GM19468 (cell line): ENCODE measurements around the gene TMEM213.

Experiments
- ATAC-seq: cut with Tn5 transposase; IDR thresholded peaks from one replicate; pipeline ENCODE4 v1.9.1; 2021; ENCODE audit warnings: mild to moderate bottlenecking, moderate library complexity, moderate number of reproducible peaks; ENCODE audit not compliant: unreplicated experiment; ENCODE audit errors: extremely low read depth

Gene TMEM213

DNA sequence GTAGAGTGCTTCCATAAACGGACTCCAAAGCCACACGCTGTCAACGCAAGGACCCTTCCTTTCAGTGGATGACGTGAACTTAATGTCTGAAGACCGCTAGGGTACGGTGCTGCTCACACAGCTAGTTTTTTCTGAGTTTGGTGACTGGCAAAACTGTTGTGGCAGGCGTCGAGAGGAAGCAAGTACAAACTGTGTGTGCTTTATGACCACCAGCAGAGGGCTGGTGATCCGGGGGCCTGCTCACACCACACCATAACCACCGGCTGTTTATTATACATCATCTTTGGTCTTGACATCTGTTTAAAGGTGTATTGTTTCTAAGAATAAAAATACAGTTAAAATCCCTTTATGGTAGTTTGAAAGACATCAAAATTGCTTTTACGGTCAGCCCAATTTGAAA, 37.3 kb downstream of the TMEM213 start:
- no peak for ATAC-seq

DNA sequence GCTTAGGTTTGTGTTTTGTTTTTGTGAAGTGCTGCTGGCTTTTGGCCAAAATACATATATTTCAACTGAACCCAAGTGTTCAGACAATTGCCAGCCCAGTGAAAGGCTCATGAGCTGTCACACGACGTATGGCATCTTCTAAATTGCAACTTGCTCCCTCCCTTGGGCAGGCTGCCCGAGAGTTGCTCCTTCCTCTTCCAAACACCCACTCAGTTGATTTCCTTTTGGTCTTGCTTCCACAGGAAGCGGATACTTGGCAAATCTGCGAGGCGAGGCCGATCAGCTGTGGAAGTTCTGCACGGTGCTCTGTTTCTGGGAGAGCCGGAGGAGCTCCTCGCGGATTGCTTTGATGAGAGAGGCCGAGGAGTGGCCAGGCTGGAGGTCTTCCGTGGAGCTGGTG, 39.8 kb downstream of the TMEM213 start:
- no peak for ATAC-seq

DNA sequence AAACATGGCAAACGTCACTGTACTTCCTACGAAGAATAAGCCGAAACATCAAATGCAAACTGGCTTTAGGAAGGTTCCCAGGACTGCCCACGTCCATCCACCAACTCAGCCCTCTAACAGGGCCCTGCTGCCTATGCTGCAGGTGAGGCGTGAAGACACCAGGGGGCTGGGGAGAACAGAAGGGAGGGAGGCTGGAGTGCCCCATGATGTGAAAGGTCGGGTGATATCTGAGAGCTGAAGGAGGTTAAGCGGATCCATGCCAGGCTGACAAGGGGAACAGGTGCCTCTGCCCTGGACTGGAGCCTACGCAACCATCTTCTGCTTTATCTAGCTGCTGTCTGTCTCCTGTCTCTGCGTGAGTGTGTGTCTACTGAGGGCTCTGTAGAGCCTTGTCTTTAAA, 40.4 kb downstream of the TMEM213 start:
- no peak for ATAC-seq

DNA sequence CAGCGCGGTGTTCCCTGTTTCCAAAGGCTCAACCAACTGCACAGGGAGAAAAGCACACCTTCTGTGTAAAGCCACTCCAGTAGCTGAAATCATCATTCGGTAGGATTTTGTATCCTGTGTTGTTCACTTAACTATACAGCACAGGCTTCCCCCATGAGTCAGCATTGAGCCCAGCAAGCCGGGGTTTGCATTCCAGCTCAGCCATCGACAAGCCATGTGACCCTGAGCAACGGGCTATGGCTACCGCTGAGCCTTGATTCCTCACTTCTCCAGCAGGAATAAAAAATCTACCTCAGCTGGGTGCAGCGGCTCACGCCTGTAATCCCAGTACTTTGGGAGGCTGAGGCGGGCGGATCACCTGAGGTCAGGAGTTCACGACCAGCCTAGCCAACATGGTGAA, 44.3 kb downstream of the TMEM213 start:
- ATAC-seq: no peak

DNA sequence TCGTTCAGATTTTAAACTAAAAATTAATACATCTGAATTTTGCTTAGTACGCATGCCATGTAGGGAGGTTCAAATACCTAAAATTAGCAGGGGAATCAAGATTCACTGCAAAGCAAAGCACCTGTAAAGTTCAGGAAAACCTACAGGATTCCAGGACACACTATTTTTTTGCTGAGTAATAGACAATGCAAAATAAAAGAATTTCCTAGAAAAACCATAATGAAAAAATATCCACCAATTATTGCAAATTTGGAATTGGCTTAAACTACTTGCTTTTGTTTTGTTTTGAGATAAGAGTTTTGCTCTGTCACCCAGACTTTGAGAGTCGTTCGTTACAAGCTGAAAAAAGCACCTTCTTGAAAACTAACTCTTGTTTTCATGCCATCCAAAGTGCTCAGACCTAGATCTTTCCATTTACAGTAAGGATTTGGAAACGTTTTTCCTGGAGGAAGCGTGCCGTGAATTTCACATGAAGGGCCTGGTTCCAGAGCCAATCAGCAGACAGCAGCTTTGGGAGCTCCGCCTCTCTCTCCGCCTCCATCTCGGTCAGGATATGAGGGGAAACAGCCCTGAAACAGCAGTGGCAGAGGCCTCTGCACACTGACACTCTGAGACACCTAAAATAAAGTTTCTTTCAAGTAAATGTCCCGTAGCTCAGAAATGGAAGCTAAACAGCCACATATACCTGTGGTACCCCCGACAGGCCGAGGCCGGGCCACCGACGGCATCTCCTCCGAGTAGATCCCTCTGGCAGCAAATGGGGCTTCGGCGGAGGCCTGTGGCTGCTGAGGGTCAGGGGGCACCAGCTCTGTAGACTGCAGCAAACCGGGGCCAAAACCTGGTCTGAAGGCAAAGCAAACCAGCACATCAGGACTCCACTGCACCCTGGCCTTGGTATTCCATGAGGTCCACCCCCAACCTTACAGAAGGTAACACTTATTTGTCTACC, 46.1 kb downstream of the TMEM213 start:
- no peak for ATAC-seq

DNA sequence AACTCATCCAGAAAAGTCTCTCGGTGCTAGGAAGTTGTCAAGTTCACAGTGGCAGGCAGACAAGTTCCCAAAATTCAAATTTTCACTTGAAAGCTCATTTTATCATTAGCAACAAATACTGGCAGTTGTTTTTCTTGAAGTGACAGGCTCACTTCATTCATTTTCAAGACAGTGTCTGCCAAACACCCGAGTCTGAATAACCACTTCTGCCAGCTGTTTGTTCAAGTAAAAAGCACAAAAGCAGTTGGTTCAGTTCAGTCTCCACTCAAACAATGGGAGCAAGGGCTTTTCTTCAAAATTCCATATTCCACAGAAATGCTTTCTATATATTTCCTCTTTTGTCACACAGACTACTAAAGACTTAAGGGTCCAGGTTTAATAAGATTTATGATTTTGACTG, 47.9 kb downstream of the TMEM213 start:
- ATAC-seq: no peak

DNA sequence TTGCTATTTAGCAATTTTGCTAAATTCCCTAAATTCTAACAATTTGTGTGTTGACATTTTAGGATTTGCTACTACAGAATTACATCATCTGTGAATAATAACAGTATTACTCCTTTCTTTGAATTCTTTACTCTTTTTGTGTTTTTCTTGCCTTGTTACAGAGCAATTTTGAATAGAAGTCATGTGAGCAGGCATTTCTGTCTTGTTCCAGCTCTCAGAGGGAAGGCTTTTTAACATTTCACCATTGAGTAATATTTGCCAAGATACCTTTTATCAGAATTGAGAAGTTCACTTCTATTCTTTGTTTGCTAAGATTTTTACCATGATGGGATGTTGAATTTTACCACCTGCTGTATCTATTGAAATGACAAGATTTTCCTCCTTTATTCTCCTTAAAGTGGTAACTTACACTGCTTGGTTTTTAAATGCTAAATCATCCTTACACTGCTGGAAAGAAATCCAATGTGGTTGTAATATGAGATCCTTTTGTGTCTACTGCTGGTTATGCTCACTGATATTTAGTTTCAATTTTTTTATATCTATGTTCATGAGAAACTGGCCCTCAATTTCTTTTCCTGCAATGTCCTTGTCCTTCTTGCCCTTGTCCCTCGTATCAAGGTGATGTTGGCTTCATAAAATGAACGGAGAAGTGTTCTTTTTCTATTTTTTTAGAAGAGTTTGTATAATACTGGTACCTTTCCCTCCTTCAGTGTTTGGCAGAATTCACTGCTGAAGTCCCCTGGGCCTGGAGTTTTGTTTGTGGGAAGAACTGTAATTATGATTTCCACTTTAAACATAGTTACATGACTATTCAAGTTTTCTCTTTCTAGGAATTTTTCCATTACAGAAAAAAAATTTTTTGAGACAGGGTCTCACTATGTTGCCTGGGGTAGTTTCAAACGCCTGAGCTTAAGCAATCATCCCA, 50.5 kb downstream of the TMEM213 start:
- ATAC-seq: no peak

DNA sequence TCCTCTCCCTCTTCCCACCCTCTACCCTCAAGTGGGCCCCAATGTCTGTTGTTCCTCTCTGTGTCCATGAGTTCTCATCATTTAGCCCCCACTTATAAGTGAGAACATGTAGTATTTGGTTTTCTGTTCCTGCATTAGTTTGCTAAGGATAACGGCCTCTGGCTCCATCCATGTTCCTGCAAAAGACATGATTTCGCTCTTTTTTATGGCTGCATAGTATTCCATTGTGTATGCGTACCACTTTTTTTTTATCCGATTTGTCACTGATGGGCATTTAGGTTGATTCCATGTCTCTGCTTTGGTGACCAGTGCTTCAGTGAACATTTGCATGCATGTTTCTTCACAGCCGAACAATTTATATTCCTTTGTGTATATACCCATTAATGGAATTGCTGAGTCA, 51.9 kb downstream of the TMEM213 start:
- ATAC-seq: no peak

DNA sequence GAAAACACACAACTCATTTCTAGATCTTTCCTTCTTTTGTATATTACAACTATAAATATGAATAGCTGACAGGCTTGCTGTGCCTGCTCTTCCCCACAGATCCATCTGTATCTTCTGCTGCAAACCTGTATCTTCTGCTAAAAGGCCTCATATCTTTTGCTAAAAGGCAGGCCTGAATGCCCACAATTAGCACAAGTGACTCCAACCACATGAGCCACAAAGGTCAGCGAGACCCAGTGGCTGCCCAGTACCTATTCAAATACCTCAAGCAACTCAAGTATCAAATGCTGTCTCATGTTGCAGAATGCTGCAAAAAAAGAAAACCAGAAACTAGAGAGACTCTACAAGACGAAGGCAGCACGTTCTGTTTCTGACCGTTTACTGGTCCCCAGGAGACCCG, 54.7 kb downstream of the TMEM213 start:
- no peak for ATAC-seq

DNA sequence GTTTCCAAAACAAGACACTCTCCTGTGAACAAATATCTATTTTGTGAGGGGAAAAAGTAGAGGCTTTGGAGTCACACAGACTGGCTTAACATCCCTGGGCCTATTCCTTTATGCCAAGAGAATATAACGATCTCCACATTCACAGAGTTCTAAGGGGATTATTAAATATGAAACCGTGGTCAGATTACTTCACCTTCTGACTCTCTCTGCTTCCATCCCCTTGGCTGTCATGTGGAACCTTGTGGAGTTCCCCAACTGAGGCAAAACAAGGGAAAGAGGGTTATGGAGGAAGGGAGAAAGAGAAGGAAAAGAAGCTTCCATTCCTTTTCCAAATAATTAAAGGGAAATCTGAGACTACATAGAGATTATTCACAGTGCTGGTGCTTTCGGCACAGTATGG, 55.7 kb downstream of the TMEM213 start:
- no peak for ATAC-seq

DNA sequence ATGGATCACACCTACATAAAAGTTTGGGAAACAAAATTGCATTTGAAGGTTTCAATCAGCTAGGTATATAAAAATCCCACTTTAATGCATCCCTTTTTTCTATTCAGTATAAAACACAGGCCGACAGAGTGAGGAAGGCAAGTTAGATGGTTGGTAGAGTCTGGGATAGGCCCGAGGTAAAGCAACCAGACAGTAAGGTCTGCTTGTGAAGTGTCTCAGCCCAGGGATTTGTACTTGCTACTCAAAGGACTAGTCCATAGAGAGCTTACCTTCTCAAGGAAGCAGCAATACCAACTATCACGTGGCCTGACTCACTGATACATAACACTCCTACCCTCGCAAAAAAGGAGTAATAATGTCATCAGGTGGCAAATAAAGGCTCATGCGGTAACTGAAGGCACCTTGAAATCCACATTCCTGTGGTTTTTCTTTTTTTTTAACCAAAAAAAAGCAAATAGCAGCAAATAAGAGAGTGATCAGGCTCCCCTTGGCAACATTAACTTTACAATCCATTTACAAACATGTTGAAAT, 56.4 kb downstream of the TMEM213 start:
- ATAC-seq: no peak

DNA sequence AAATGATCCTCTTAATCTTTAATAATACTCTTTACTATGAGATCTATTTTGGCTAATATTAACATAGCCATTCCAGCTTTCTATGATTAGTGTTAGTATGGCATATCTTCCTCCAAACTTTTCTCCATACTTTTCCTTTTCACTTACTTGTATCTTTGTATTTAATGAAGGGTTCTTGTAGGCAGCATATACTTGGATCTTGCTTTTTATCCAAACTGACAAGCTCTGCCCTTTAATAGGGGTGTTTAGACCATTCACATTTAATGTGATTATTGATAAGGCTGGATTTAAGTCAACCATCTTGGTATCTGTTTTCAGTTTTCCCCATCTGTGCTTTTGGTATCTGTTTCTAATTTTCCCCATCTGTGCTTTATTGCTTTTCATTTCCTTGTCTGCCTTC, 59.9 kb downstream of the TMEM213 start:
- no peak for ATAC-seq

DNA sequence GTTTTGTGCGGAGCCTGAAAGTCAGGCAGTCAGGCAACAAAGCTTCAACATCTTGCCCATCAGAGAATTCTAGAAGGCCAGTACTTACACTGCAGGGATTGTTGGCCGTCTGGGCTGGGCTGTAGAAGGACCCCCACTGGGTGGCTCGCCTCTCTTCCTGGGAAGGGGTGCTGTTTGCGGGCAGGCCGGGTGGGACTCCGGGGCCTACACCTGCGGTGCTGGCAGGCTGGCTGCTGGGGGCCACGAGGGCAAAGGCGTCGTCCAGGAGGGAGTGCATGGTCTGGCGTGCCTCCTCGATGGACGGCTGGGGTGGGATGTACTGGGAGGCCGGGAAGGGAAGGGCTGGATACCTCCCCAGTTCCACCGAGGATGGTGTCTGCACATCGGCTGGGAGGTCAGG, 63.3 kb downstream of the TMEM213 start:
- no peak for ATAC-seq

DNA sequence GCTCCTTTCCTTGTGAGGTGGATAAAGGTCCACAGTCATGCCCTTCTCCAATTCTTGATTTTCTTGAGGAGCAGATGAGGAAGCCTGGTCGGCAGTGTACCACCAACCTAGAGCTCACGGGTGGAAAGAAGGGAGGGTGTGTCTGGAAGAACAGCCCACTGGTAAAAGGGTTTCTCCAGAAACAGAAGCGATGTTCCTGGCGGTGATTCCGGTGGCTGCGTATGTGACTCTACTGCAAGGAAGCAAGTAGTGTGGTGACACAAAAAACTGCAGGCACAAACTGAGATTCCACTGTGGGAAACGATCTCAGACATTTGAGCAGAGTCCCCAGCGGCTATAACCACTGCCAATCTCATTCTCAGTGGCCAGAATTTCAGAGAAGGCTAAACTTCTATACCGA, 66.1 kb downstream of the TMEM213 start:
- no peak for ATAC-seq

DNA sequence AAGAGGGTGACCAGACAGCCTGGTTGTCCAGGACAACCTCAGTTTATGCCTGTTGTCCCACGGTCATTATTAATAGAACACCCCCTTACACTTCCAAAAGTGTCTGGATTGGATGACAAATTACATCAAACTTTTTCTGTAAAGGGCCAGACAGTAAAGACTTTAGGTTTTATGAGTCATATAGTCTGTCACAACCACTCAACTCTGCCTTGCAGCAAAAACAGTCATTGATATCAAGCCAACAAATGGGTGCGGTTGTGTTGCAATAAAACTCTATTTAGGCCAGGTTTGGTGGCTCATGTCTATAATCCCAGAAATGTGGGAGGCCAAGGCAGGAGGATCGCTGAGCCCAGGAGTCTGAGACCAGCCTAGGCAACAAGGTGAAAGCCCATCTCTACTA, 66.9 kb downstream of the TMEM213 start:
- ATAC-seq: no peak

DNA sequence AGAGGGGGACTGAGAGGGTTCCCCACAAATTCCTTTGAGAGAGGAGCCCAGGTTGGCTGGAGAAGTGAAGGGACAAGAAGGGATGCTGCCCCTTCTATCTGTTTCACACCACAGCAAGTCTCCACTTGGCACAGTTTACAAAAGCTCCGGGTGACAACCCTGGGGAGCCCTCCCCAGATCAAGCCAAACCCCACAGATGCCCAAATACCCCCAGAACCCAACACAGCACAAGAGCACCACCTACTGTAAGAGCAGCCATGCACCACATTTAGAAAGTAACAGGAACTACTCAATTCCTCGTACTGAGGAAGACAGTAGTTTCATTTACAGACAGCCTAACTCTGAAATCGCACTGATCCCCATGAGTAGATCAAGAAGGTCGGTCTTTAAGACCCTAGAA, 68.0 kb downstream of the TMEM213 start:
- no peak for ATAC-seq

DNA sequence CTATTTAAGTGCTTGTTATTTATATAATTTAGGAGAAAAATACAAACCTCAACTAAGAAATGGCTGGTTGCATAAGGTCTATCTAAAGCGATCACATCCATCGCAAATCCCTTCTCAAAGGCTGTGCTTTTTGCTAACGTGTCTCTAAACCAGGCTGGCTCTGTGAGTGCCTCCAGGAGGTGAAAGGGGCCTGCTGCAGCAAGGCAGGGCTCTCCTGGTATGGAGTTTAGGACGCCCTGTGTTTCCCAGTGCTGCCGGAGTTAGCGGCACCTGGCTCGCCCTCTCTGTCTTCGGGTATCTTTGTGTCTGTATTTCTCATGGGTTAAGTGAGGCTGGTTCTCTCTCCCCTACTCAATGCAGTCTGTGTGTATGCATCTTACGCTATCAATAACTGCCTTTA, 68.6 kb downstream of the TMEM213 start:
- ATAC-seq: no peak

DNA sequence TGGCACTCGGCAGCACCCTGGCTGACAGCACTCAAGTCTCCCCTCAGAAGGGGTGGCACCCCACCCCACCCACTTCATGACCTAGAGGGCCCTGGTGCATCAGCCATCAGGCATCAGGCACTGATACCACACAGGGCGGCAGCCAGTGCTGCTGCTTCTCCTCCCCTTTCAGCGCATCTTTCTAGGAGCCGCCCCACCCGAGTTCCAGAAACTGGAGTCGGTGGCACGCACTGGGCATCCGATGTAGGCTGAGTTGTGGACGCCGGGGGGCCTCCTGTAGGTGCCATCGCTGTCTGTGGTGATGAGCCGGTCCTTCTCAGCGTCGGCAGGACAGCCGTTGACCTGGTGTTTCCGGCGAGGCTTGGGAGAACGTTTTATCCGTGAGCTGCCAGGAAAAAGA, 70.0 kb downstream of the TMEM213 start:
- ATAC-seq: no peak

DNA sequence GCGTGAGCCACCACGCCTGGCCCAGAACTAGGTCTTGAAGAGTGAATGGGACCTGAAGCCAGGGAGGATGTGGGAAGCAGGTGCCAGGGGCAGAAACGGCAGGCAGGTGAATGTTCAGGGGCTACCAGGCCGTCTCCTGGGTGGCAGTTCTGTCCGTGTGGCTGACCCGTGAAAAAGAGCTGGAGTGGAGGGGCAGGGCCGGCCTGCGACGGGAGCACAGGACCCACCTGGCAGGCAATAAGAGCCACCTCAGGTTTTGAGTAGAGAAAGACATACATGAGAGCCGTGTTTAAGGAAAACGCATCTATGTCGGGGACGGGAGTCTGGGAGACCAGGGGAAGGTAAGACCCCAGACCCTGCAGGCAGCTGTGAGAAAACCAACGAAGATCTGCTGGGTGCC, 70.9 kb downstream of the TMEM213 start:
- ATAC-seq: no peak

DNA sequence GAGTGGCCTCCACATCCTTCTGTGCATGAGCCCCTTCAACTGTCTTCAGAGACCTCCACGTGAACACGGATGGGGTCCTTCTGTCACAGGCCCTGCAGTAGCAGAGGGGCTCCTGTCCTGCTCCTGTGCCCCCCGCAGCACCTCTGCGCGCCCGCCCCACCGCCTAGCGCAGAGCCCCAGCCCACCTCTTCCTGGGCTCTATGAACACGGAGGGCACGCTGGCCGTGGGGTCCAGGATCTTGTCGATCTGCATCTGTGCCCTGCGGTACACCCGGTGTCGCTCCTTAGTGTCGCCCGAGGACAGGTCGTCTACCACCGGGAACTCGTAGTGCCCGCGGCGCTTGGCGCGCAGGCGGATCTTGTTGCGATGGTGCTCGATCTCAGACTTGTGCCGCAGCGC, 71.6 kb downstream of the TMEM213 start:
- ATAC-seq: no peak
